C4-2B (cell line): Measurements from ENCODE around the gene ATP6V1B1.

Experiments used
- ZFX ChIP-seq: fragments of 450-650 bp; IDR thresholded peaks from 2 replicates; pipeline ENCODE4 v1.6.1; 2017
- TF ChIP-seq, protein P1 (sequence below): fragments of 450-650 bp; conservative IDR thresholded peaks from 2 replicates; pipeline ENCODE4 v1.5.1; 2017; ENCODE audit warnings: mild to moderate bottlenecking

DNA sequence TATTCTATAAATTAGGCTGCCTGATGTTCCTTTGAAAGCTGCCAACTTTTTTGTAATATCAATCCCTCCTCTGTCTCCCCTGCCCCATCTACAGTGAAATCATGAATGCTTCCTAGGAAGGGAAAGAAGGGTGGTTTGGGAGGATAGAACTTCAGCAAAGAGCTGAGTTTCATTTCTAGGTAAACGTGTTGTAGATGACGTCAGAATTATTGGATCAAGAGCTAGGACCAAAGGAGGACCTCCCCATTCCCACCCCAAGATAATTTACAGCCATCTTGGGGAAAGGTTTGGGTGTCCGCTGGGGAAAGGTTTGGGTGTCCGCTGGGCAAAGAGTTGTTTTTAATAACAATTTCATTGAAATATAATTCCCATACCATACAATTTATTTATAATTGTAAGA, 31.5 kb downstream of the ATP6V1B1 start:
- TF ChIP-seq, protein P1, sequence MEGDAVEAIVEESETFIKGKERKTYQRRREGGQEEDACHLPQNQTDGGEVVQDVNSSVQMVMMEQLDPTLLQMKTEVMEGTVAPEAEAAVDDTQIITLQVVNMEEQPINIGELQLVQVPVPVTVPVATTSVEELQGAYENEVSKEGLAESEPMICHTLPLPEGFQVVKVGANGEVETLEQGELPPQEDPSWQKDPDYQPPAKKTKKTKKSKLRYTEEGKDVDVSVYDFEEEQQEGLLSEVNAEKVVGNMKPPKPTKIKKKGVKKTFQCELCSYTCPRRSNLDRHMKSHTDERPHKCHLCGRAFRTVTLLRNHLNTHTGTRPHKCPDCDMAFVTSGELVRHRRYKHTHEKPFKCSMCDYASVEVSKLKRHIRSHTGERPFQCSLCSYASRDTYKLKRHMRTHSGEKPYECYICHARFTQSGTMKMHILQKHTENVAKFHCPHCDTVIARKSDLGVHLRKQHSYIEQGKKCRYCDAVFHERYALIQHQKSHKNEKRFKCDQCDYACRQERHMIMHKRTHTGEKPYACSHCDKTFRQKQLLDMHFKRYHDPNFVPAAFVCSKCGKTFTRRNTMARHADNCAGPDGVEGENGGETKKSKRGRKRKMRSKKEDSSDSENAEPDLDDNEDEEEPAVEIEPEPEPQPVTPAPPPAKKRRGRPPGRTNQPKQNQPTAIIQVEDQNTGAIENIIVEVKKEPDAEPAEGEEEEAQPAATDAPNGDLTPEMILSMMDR: no peak
- TF ChIP-seq ZFX: no peak
